Measurements from ENCODE around the gene KIF3C.

- TF ChIP-seq CTCF (IDR thresholded peaks at IDR 0.05) (no peak), POLR2A (IDR thresholded peaks at IDR 0.05) (no peak)
Observed at GRCh38 chr2:26002632-26003310, 20.5 kb upstream of the KIF3C start.

Data from prostate gland (tissue), 2 donors.